Pancreas (tissue), 10 donors: Measurements from ENCODE around the gene ZBTB9. TPM values are rescaled to one million over a fixed set of nuclear protein-coding genes. Genes with fewer than 3 reads are reported as not detected.
A peak's percentile ranks its signal among the peaks of the same experiment; 100 is the strongest.

Experiments used
- ATAC-seq, 4 donors: fragments of 200-7000 bp; cut with Tn5 transposase; one replicate each; pipeline versions ENCODE4 v1.8.0 to v1.9.1; 2020; ENCODE audit warnings: mild to moderate bottlenecking in 4 of 4, moderate library complexity in 4 of 4
- DNase-seq, 6 donors: peaks; one replicate each; pipeline ENCODE4 v3.0.0-alpha.2; 2020
- FAIRE-seq: peaks from 2 replicates; lab custom pipeline; 2012; peaks lifted over from hg19 to GRCh38; lab: Jason Lieb, UNC
- H3K27ac ChIP-seq, 4 donors: fragments of 200-600 bp; sonication (generic); 1 replicate in 3 of 4; 2 replicates in 1 of 4; pipeline versions ENCODE4 v1.5.0 to v1.8.0; 2020
- H3K27me3 ChIP-seq, 4 donors: fragments of 200-600 bp; one replicate each; pipeline ENCODE4 v1.8.0; 2021
- H3K36me3 ChIP-seq, 3 donors: fragments of 200-600 bp; sonication (generic) in 1 of 3; one replicate each; pipeline versions ENCODE4 v1.5.0 to v1.8.0; 2020 to 2021
- H3K4me1 ChIP-seq, 3 donors: fragments of 200-600 bp; one replicate each; pipeline ENCODE4 v1.8.0; 2021
- H3K4me3 ChIP-seq, 4 donors: fragments of 200-600 bp; sonication (generic) in 2 of 4; one replicate each; pipeline versions ENCODE4 v1.5.0 to v1.8.0; 2020 to 2021
- H3K9me3 ChIP-seq, 4 donors: fragments of 200-600 bp; one replicate each; pipeline ENCODE4 v1.8.0; 2021
- CTCF ChIP-seq, 4 donors: fragments of 200-600 bp; sonication (generic) in 3 of 4; IDR thresholded peaks; one replicate each; pipeline versions ENCODE4 v1.5.0 to v1.8.0; 2021; ENCODE audit warnings: antibody characterized with exemption in 4 of 4
- WGBS, 2 donors: extraction: QIAGEN DNeasy Blood & Tissue Kit; methylation state at CpG; one replicate each; pipeline ENCODE4 v1.1.7; 2013; 5-methylcytosine and 5-hydroxymethylcytosine counted together
- intact Hi-C, 3 donors: fragments of 100-400 bp; cut with DNase I; formaldehyde crosslinking; loops; one replicate each; pipeline versions ENCODE4 v1.11.1 to v1.14.2; 2022
- polyA plus RNA-seq, 2 donors: library from polyadenylated mRNA; stranded (reverse); fragments of 200-250 nt; gene quantifications; one replicate each; pipeline ENCODE4 v1.2.3, GENCODE V29; 2013
- total RNA-seq, 6 donors: library from RNA; stranded (reverse); fragmentation: NEBNext Ultra II Directional in 4 of 6; extraction: Animal tissue kit (Norgen Biotek cat#: 25700) in 4 of 6; gene quantifications; one replicate each; pipeline versions ENCODE4 v1.2.1 to v1.2.4, GENCODE V29; 2021 to 2023
- donor health status: healthy with polysubstance abuse.
- donor health status: DM: no; HTN: no; CAD: no; lungs with moderate emphysema.
- donor health status: DM: no; HTN: no; CAD: no.
- donor health status: control.
- donor health status: control.
- donor health status: Bipolar disorder and iron deficiency.
- donor health status: DM: yes; HTN: yes; CAD: no.
- donor health status: DM: no; HTN: no; CAD: no.
- donor health status: DM: no; HTN: no; CAD: no.
- donor health status: DM: yes; HTN: yes; CAD: no.

The ZBTB9 gene
- total and polyA plus RNA-seq, 8 donors, result 1.7 to 4.7 (median 3.5) TPM

GRCh38 chr6:33412140-33413009, 42.0 kb upstream of the ZBTB9 start:
- no peak overlapping the region for H3K27ac ChIP-seq
- intact Hi-C loops, result no loop called here
- FAIRE-seq (no peak), ATAC-seq (no peak), DNase-seq (no peak)
- H3K36me3 ChIP-seq, result peaks cover 0 to 13% (median 7%) of the 10 kb centered on the region in 3 donors
- H3K9me3 ChIP-seq, result no peaks in the 10 kb centered on the region
- WGBS, 2 donors, result 84 to 89% methylated on average over 10 of the region's 10 CpGs
- no peak for TF ChIP-seq CTCF (IDR thresholded peaks at IDR 0.05)
- H3K4me1 ChIP-seq, result peaks cover 0 to 24% (median 4%) of the 10 kb centered on the region in 3 donors
- H3K27me3 ChIP-seq, result no peaks in the 10 kb centered on the region
- peak overlapping the region in 2 of 4 donors; percentile 80 to 88 for H3K4me3 ChIP-seq

GRCh38 chr6:33413241-33414120, 40.9 kb upstream of the ZBTB9 start:
- no peaks in the 10 kb centered on the region for H3K27me3 ChIP-seq
- no peak for FAIRE-seq
- no peaks in the 10 kb centered on the region for H3K9me3 ChIP-seq
- no peak overlapping the region for H3K27ac ChIP-seq
- 77 to 79% methylated on average over 14 of the region's 14 CpGs for WGBS, 2 donors
- H3K4me1 ChIP-seq, result peaks cover 0 to 24% (median 4%) of the 10 kb centered on the region in 3 donors
- no peak overlapping the region for H3K4me3 ChIP-seq
- no peak for ATAC-seq
- H3K36me3 ChIP-seq, result peaks cover 0 to 13% (median 7%) of the 10 kb centered on the region in 3 donors
- intact Hi-C loops, result no loop called here
- no peak for TF ChIP-seq CTCF (IDR thresholded peaks at IDR 0.05)
- DNase-seq, result no peak

GRCh38 chr6:33414592-33415271, 39.6 kb upstream of the ZBTB9 start:
- TF ChIP-seq CTCF (IDR thresholded peaks at IDR 0.05), result no peak
- H3K27ac ChIP-seq, result no peak overlapping the region
- no peak for ATAC-seq
- H3K27me3 ChIP-seq, result no peaks in the 10 kb centered on the region
- no peak for FAIRE-seq
- H3K4me1 ChIP-seq, result peaks cover 0 to 28% (median 4%) of the 10 kb centered on the region in 3 donors
- no peaks in the 10 kb centered on the region for H3K9me3 ChIP-seq
- H3K36me3 ChIP-seq, result peaks cover 0 to 13% (median 7%) of the 10 kb centered on the region in 3 donors
- DNase-seq, result no peak
- WGBS, 2 donors, result 72 to 86% methylated on average over 11 to 12 of the region's 12 CpGs
- H3K4me3 ChIP-seq, result no peak overlapping the region
- intact Hi-C loops, result no loop called here

GRCh38 chr6:33415831-33416230, 38.5 kb upstream of the ZBTB9 start:
- intact Hi-C loops, result no loop called here
- WGBS, 2 donors, result 69 to 73% methylated on average over 9 of the region's 9 CpGs
- Histone ChIP-seq H3K27ac (no peak overlapping the region), H3K4me1 (peaks cover 0 to 28% (median 4%) of the 10 kb centered on the region in 3 donors), H3K27me3 (no peaks in the 10 kb centered on the region), H3K9me3 (no peaks in the 10 kb centered on the region), H3K4me3 (no peak overlapping the region), H3K36me3 (peaks cover 0 to 13% (median 7%) of the 10 kb centered on the region in 3 donors)
- DNase-seq (no peak), FAIRE-seq (no peak), ATAC-seq (no peak)
- TF ChIP-seq CTCF (IDR thresholded peaks at IDR 0.05), result no peak
